AG09319 (cell line): ENCODE data around the gene PWP1.

ENCODE experiments used
- DNase-seq: peaks from one replicate; pipeline ENCODE4 v3.0.0-alpha.2; 2010; ENCODE audit warnings: low read depth; ENCODE audit errors: extremely low read depth
- CTCF ChIP-seq: IDR thresholded peaks from 2 replicates; pipeline ENCODE4 v1.5.1; 2011; ENCODE audit warnings: low read depth, mild to moderate bottlenecking, inconsistent platforms, low read length, moderate library complexity

PWP1 gene

DNA sequence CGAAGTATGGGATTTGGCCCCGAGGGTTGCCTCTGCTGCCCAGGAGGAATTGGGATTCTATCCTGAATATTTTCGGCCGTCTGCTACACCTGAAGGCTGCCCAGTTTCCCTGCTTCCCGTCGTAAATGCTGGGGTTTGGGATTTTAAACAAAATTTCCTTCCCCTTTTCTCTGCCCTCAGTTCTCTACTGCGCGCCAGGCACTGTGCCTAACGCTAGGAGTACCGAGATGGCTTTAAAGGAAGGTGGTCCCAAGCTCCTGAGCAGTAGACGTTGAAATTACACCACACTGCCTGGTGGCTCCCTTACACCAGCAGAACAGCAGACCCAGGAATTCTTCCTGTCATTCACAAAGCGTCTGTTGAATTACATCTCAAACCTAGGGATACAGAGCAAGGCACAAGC lies 75.9 kb downstream of the PWP1 start:
- no peak for DNase-seq
- no peak for TF ChIP-seq CTCF
